Sigmoid colon (tissue), 7 donors: ENCODE data around the gene PDE4D. TPM values are rescaled to one million over a fixed set of nuclear protein-coding genes. Genes with fewer than 3 reads are reported as not detected.
"Not testable (repeated sequence)": the region's sequence is repeated elsewhere in the genome, so short reads cannot be mapped to it uniquely, and the experiment has no call there.

Experiments
- DNase-seq: peaks from one replicate; pipeline ENCODE4 v3.0.0-alpha.2; 2019
- H3K27ac ChIP-seq, 4 donors: fragments of 200-600 bp; sonication (generic); one replicate each; pipeline ENCODE4 v1.5.1; 2016 to 2019; ENCODE audit warnings: mild to moderate bottlenecking in 1 of 4
- H3K27me3 ChIP-seq, 3 donors: fragments of 200-600 bp; sonication (generic); one replicate each; pipeline ENCODE4 v1.5.1; 2019; ENCODE audit warnings: mild to moderate bottlenecking in 1 of 3
- H3K36me3 ChIP-seq, 4 donors: fragments of 200-600 bp; sonication (generic); one replicate each; pipeline ENCODE4 v1.5.1; 2016 to 2019
- H3K4me1 ChIP-seq, 4 donors: fragments of 200-600 bp; sonication (generic); one replicate each; pipeline ENCODE4 v1.5.1; 2017 to 2019
- H3K4me3 ChIP-seq, 4 donors: fragments of 200-600 bp; sonication (generic); one replicate each; pipeline ENCODE4 v1.5.1; 2017 to 2019; ENCODE audit warnings: mild to moderate bottlenecking in 2 of 4, moderate library complexity in 1 of 4
- H3K9me3 ChIP-seq, 4 donors: fragments of 200-600 bp in 3 of 4; sonication (generic) in 3 of 4; one replicate each; pipeline versions ENCODE4 v1.5.1 to v1.6.1; 2013 to 2019
- EP300 ChIP-seq, 4 donors: sonication (generic); formaldehyde crosslinking; IDR thresholded peaks; one replicate each; pipeline ENCODE4 v1.6.1; 2017; ENCODE audit warnings: antibody characterized with exemption in 4 of 4
- POLR2A ChIP-seq, 2 donors: fragments of 450-650 bp; IDR thresholded peaks; one replicate each; pipeline ENCODE4 v1.6.1; 2016; ENCODE audit warnings: antibody characterized with exemption in 2 of 2, mild to moderate bottlenecking in 2 of 2, moderate library complexity in 2 of 2
- POLR2AphosphoS5 ChIP-seq, 4 donors: sonication (generic); formaldehyde crosslinking; IDR thresholded peaks; one replicate each; pipeline ENCODE4 v1.6.1; 2017; ENCODE audit warnings: antibody characterized with exemption in 4 of 4
- WGBS, 2 donors: extraction: QIAGEN DNeasy Blood & Tissue Kit; methylation state at CpG; one replicate each; pipeline ENCODE4 v1.1.7; 2013; 5-methylcytosine and 5-hydroxymethylcytosine counted together
- intact Hi-C: fragments of 100-400 bp; cut with DNase I; formaldehyde crosslinking; loops from one replicate; pipeline ENCODE4 v1.15.1; 2023
- polyA plus RNA-seq, 3 donors: library from polyadenylated mRNA; stranded (reverse); fragments of 200-250 nt; gene quantifications; one replicate each; pipeline ENCODE4 v1.2.3, GENCODE V29; 2013
- total RNA-seq, 4 donors: library from RNA; depleted of rRNA; stranded (reverse); fragments of >200 nt; gene quantifications; one replicate each; pipeline ENCODE4 v1.1.0, GENCODE V29; 2016
- TF ChIP-seq, protein P1 (sequence below), 4 experiments: fragments of 450-650 bp in 3 of 4; fragments of 200-600 bp in 1 of 4; IDR thresholded peaks; one replicate each; pipeline ENCODE4 v1.5.1; 2016 to 2019; ENCODE audit warnings: antibody characterized with exemption in 4 of 4, mild to moderate bottlenecking in 3 of 4, moderate library complexity in 2 of 4
- donor health status: healthy with polysubstance abuse.
- donor health status: Bipolar disorder and iron deficiency.
- donor health status: healthy.

Gene PDE4D
- total and polyA plus RNA-seq, 7 donors: 6.0 to 289 (median 169) TPM

DNA sequence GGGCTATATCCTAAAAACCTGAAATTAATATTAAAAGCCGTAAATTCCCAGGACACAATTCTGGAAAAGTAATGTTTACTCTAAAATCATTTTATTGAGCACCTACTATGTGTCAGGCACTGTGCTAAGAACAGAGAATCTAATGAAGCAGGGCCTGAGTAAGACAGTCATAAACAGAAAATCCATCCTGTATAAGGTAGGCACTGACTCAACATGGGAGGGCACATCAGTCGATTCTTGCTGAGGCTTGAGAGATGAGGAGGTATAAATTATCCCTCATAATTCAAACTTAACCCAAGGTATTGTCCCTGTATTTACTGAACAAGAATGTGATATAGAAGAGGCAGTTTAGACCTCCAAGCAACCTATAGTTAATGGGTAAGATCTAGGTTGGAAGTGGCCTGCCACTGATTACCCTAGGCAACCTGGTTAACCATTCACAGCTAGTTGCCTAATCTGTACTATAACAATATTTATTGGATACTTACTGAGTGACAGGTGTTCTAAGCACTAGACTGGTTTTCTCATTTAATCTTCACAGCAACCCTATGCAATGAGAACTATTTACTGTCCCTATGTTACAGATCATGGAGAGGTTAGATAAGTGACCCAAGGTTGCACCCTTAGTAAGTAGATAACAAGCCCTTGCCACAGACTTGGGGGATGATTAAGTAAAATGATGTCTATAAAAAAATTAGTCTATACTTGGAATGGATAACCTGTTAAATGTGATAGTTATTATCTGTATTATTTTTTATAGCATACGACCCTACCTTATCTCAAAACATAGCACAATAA is 317.7 kb downstream of the PDE4D start:
- intact Hi-C loops: no loop called here
- H3K9me3 ChIP-seq: no peaks in the 10 kb centered on the region
- H3K27ac ChIP-seq: no peak overlapping the region
- H3K36me3 ChIP-seq: no peaks in the 10 kb centered on the region
- no peak for DNase-seq
- no peaks in the 10 kb centered on the region for H3K27me3 ChIP-seq
- H3K4me1 ChIP-seq: peaks cover 0 to 27% (median 5%) of the 10 kb centered on the region in 4 donors
- WGBS, 2 donors: 41 to 81% methylated on average over 3 of the region's 3 CpGs
- no peak overlapping the region for H3K4me3 ChIP-seq
- no peak for TF ChIP-seq EP300 (IDR thresholded peaks at IDR 0.05)
- no peak for TF ChIP-seq POLR2AphosphoS5 (IDR thresholded peaks at IDR 0.05)
- TF ChIP-seq, protein P1, sequence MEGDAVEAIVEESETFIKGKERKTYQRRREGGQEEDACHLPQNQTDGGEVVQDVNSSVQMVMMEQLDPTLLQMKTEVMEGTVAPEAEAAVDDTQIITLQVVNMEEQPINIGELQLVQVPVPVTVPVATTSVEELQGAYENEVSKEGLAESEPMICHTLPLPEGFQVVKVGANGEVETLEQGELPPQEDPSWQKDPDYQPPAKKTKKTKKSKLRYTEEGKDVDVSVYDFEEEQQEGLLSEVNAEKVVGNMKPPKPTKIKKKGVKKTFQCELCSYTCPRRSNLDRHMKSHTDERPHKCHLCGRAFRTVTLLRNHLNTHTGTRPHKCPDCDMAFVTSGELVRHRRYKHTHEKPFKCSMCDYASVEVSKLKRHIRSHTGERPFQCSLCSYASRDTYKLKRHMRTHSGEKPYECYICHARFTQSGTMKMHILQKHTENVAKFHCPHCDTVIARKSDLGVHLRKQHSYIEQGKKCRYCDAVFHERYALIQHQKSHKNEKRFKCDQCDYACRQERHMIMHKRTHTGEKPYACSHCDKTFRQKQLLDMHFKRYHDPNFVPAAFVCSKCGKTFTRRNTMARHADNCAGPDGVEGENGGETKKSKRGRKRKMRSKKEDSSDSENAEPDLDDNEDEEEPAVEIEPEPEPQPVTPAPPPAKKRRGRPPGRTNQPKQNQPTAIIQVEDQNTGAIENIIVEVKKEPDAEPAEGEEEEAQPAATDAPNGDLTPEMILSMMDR (IDR thresholded peaks at IDR 0.05): no peak
- no peak for TF ChIP-seq POLR2A (IDR thresholded peaks at IDR 0.05)

DNA sequence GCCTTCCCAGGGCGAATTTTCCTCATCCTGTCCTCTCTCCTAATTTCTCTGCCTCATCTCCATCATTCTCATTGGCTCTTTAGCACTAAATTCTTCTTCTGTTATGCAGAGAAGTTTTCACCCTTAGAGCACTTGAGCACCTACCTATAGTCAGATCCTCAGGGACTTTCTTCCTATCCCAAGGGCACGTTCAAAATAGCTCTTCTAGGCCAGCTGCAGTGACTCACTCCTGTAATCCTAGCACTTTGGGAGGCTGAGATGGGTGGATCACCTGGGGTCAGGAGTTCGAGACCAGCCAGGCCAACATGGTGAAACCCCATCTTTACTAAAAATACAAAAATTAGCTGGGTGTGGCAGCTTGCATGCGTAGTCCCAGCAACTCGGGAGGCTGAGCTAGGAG is 320.0 kb downstream of the PDE4D start:
- H3K27ac ChIP-seq, H3K9me3 ChIP-seq, DNase-seq, H3K36me3 ChIP-seq, H3K4me3 ChIP-seq, intact Hi-C loops, H3K27me3 ChIP-seq: not testable (repeated sequence)
- 90 to 94% methylated on average over 5 of the region's 5 CpGs for WGBS, 2 donors
- peaks cover 0 to 13% (median 0%) of the 10 kb centered on the region in 4 donors for H3K4me1 ChIP-seq

- Histone ChIP-seq H3K4me3 (no peak overlapping the region), H3K27ac (no peak overlapping the region), H3K27me3 (no peaks in the 10 kb centered on the region), H3K9me3 (no peaks in the 10 kb centered on the region), H3K4me1 (no peaks in the 10 kb centered on the region), H3K36me3 (no peaks in the 10 kb centered on the region)
- WGBS, 2 donors: 94 to 96% methylated on average over 3 of the region's 3 CpGs
- DNase-seq: no peak
- TF ChIP-seq POLR2A (IDR thresholded peaks at IDR 0.05) (no peak), EP300 (IDR thresholded peaks at IDR 0.05) (no peak), POLR2AphosphoS5 (IDR thresholded peaks at IDR 0.05) (no peak)
- TF ChIP-seq, protein P1 (IDR thresholded peaks at IDR 0.05): no peak
- intact Hi-C loops: no loop called here
Measured at GRCh38 chr5:59571067-59571466, 322.5 kb downstream of the PDE4D start.

DNA sequence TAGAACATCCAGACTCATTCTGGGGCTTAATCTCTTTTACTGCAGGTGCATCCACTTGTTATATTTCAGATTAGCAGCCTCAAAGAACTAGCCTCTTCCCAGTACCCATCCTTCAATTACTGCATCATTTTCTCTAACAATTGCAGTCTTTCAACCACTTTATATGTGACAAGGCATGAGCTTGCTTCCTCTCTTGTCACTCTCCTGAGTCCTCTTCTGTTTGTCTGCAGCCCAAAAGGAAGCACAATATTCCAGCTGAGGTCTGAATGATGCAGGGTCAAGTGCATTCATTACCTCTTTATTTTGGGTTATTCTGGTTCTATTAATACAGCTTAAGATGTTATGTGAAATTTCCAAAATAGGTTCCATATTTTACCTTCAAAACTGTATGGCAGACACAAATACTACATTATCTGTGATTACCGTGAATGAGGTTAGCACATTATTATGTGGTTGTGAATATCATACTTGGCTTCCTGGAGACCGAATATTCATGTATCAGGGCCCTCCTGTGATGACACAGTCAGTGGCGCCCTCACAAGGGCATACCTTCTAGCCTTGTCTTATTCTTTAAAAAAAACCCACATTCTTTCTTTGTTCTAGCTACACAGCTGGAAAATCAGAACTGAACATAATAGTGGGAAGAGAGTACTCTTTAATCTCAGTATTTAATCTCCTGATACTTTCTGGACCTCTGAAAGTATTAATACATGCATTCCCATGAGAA is 323.8 kb downstream of the PDE4D start:
- DNase-seq: no peak
- no peak overlapping the region for H3K27ac ChIP-seq
- WGBS, 2 donors: 51% methylated on average over 3 of the region's 3 CpGs
- intact Hi-C loops: no loop called here
- H3K27me3 ChIP-seq: no peaks in the 10 kb centered on the region
- no peaks in the 10 kb centered on the region for H3K9me3 ChIP-seq
- TF ChIP-seq POLR2AphosphoS5 (IDR thresholded peaks at IDR 0.05) (no peak), EP300 (IDR thresholded peaks at IDR 0.05) (no peak), POLR2A (IDR thresholded peaks at IDR 0.05) (no peak)
- TF ChIP-seq, protein P1 (IDR thresholded peaks at IDR 0.05): no peak
- no peaks in the 10 kb centered on the region for H3K36me3 ChIP-seq
- H3K4me3 ChIP-seq: no peak overlapping the region
- no peaks in the 10 kb centered on the region for H3K4me1 ChIP-seq

GRCh38 chr5:59569158-59569557 is 324.4 kb downstream of the PDE4D start:
- H3K9me3 ChIP-seq: no peaks in the 10 kb centered on the region
- no peak overlapping the region for H3K27ac ChIP-seq
- intact Hi-C loops: no loop called here
- no peak overlapping the region for H3K4me3 ChIP-seq
- 90 to 95% methylated on average over 4 of the region's 4 CpGs for WGBS, 2 donors
- DNase-seq: no peak
- H3K36me3 ChIP-seq: no peaks in the 10 kb centered on the region
- H3K27me3 ChIP-seq: no peaks in the 10 kb centered on the region
- TF ChIP-seq POLR2AphosphoS5 (IDR thresholded peaks at IDR 0.05) (no peak), POLR2A (IDR thresholded peaks at IDR 0.05) (no peak), EP300 (IDR thresholded peaks at IDR 0.05) (no peak)
- TF ChIP-seq, protein P1 (IDR thresholded peaks at IDR 0.05): no peak
- no peaks in the 10 kb centered on the region for H3K4me1 ChIP-seq
